LNCAP (cell line): ENCODE results near the gene SLC26A1.

Source experiments
- CTCF ChIP-seq: fragments of 450-650 bp; IDR thresholded peaks from 2 replicates; pipeline ENCODE4 v1.5.1; 2017; ENCODE audit warnings: mild to moderate bottlenecking

SLC26A1 gene

DNA sequence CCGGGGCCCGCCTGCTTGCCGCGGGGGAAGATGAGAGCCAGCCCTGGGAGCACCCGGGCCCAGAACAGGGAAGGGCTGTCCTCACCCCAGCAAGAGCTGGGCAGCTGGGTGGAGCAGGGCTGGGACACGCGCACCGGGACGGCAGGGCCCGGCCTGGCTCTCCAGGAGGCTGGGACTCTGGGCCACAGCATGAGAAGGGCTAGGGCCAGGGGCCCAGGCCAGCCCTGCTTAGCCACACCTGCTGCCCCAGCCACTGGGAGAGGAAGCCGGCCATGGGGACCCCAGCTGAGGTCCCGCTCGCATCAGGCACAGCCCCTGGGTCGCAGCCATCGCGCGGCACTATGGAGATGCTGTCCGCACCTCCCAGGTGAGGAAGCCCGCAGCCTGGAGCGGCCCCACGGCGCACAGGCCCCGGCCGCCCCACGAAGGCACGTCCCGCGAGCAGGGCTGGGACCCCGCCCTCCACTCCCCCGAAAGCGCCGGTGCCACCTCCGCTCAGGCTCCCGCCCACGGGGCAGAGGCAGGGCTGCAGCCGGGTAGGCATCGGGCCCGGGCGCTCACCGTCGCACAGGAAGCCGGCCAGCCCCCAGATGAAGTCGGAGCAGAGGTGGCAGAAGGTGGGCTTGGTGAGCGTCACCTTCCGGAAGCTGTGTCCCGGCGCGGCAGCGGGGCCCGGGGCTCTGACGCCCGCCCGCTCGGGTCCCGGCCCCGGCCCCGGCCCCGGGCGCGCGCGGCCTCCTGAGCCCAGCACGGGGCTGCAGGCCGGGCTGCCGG, 20.4 kb downstream of the SLC26A1 start:
- TF ChIP-seq CTCF, result no peak

DNA sequence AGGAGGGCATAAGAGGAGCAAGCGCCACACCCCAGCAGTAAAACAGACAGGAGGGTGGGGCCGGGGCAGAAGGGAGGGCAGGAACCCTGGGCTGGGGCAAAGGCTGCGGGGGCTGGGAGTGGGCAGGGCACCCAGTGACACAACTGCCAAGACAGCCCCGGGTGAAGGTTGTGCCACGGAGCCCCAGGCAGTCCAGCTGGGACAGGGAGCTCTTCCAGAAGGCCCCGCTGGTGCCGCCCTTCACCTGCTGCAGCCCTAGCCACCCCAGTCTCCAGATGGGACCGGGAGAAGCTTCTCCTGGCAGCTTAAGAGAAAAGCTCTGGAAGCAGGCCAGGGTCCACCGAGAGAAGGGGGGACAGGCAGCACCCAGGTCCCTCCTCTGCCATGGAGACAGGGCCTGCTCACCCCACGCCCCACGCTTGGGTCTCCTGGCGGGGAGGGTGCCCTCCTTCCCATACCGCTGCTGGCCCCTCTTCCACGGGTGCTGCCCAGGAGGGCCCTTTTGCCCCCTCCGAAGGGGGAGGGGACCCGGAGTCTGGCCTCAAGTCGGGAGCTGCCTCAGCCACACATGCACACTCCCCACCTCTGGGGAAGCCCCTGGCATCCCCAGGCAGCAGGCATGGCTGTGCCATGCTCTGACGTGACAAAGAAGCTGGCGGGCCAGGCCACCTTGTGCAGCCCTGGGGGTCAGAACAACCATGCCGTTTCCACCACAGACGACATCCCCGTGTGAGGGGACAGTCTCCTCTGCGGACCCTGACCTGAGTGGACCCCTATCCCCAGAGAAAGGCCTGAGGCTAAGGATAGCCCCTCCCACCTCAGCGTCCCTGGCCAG, 21.3 kb downstream of the SLC26A1 start:
- no peak for TF ChIP-seq CTCF

DNA sequence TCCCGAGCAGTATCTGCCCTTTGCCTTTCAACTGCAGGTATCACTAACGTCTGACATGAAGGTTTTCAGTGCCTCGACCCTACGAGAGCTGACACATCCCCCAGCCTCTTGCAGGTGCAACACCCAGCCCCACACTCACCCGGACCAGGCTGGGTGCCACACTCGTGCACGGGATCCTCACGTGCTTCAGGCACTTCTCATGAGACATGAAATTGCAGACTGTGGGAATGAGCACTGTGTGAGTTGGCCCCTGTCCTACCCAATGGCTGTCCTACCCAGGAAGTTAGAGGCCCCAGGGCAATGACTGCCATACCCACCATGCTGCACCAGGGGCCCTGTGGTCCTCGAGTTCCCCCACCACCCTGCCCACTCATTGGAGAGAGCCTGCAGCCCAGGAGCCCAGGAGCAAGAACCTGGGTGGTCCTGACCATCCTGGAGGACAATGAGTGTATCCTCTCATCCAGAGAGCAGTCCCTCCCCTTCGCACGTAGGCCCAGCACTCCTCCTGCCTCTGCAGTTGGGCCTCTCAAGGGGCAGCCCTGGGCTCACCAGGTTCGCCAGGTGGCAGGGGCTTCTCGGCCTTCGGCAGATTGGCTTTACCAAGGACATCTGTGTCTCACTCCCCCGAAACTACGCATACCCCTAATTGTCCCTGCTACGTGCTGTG, 22.2 kb downstream of the SLC26A1 start:
- no peak for TF ChIP-seq CTCF

- no peak for TF ChIP-seq CTCF
These were observed 23.0 kb downstream of the SLC26A1 start for GRCh38 chr4:970046-970745.

GRCh38 chr4:968621-969394, 24.4 kb downstream of the SLC26A1 start:
- TF ChIP-seq CTCF, result no peak

DNA sequence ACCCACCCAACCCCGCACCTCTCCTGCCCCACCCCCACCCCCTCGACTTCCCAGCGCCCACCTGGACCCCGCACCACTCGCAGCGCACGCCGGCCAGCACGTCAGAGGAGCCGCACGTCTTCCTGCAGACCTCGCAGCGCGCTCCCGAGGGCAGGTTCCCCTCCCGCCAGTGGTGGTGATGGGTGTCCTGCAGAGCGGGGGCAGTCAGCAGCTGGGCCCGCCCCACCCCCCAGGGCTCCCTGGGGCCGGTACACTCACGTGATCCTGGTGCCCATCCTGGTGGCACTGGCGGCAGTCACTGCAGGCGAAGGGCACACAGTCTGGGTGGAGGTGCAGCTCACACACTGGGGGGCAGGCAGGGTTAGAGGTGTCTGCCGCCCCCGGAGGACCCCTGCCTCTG, 25.0 kb downstream of the SLC26A1 start:
- TF ChIP-seq CTCF, result no peak
